GM19324 (cell line): ENCODE results near the gene PIK3CA.

ENCODE experiments used
- ATAC-seq: cut with Tn5 transposase; IDR thresholded peaks from one replicate; pipeline ENCODE4 v1.9.1; 2021; ENCODE audit warnings: mild to moderate bottlenecking, moderate library complexity; ENCODE audit not compliant: unreplicated experiment, low FRiP score

Gene PIK3CA

GRCh38 chr3:179156170-179156569, 8.0 kb downstream of the PIK3CA start:
- no peak for ATAC-seq

GRCh38 chr3:179156775-179157174, 8.6 kb downstream of the PIK3CA start:
- no peak for ATAC-seq

- no peak for ATAC-seq
Measured at GRCh38 chr3:179158336-179159039, 10.3 kb downstream of the PIK3CA start.

GRCh38 chr3:179163503-179163902, 15.3 kb downstream of the PIK3CA start:
- ATAC-seq: no peak

- ATAC-seq: no peak
Measured at GRCh38 chr3:179164857-179165256, 16.7 kb downstream of the PIK3CA start.

GRCh38 chr3:179166561-179167201, 18.5 kb downstream of the PIK3CA start:
- ATAC-seq: no peak

GRCh38 chr3:179168918-179169317, 20.8 kb downstream of the PIK3CA start:
- no peak for ATAC-seq

- no peak for ATAC-seq
Measured at GRCh38 chr3:179172546-179172945, 24.4 kb downstream of the PIK3CA start.

GRCh38 chr3:179174316-179174715, 26.2 kb downstream of the PIK3CA start:
- no peak for ATAC-seq

- ATAC-seq: no peak
Measured at GRCh38 chr3:179174898-179175297, 26.7 kb downstream of the PIK3CA start.

GRCh38 chr3:179175358-179175757, 27.2 kb downstream of the PIK3CA start:
- ATAC-seq: no peak

GRCh38 chr3:179177611-179178010, 29.5 kb downstream of the PIK3CA start:
- ATAC-seq: no peak

- ATAC-seq: no peak
Measured at GRCh38 chr3:179179256-179179655, 31.1 kb downstream of the PIK3CA start.

GRCh38 chr3:179179979-179180759, 32.0 kb downstream of the PIK3CA start:
- no peak for ATAC-seq

GRCh38 chr3:179181021-179181472, 32.9 kb downstream of the PIK3CA start:
- no peak for ATAC-seq

GRCh38 chr3:179181993-179182551, 33.9 kb downstream of the PIK3CA start:
- ATAC-seq: no peak

GRCh38 chr3:179182902-179183301, 34.7 kb downstream of the PIK3CA start:
- ATAC-seq: no peak

GRCh38 chr3:179184826-179185225, 36.7 kb downstream of the PIK3CA start:
- ATAC-seq: no peak

- ATAC-seq: no peak
Measured at GRCh38 chr3:179186426-179186825, 38.3 kb downstream of the PIK3CA start.

- no peak for ATAC-seq
Measured at GRCh38 chr3:179189759-179190158, 41.6 kb downstream of the PIK3CA start.

- ATAC-seq: no peak
Measured at GRCh38 chr3:179190581-179190980, 42.4 kb downstream of the PIK3CA start.
